Caco-2 (cell line): Measurements from ENCODE around the gene SBF2. TPM values are rescaled to one million over a fixed set of nuclear protein-coding genes. Genes with fewer than 3 reads are reported as not detected.

Experiments
- BruUV-seq: library from RNA; stranded (reverse); fragments of 400-500 nt; replicated peaks from 2 replicates; lab custom pipeline; 2021; lab: Mats Ljungman, UMichigan
- CTCF ChIA-PET: fragments of 300-600 bp; sonication (Branson Sonifier 250); formaldehyde crosslinking; loops from one replicate; lab custom pipeline; 2022; ENCODE audit warnings: antibody characterized with exemption; lab: Charles Lee
- POLR2A ChIA-PET: fragments of 300-600 bp; sonication (Branson Sonifier 250); formaldehyde crosslinking; loops from one replicate; lab custom pipeline; 2022; ENCODE audit warnings: antibody characterized with exemption; lab: Charles Lee
- DNase-seq, 2 experiments: peaks; one replicate each; pipeline versions ENCODE4 v3.0.0 to v3.0.0-alpha.2; 2020 to 2022
- H3K27me3 ChIP-seq: replicated peaks from 2 replicates; pipeline ENCODE4 v1.6.0; 2011; ENCODE audit warnings: low read length; ENCODE audit not compliant: control insufficient read depth, insufficient read depth
- H3K36me3 ChIP-seq: 2 replicates; pipeline ENCODE4 v1.5.1; 2011; ENCODE audit warnings: low read length; ENCODE audit not compliant: control insufficient read depth, insufficient read depth
- H3K4me1 ChIP-seq: fragments of 250-450 bp; sonication (Bioruptor Pico); 2 replicates; pipeline ENCODE4 v1.5.1; 2020; ENCODE audit warnings: mild to moderate bottlenecking
- H3K4me3 ChIP-seq: 2 replicates; pipeline ENCODE4 v1.5.1; 2011; ENCODE audit warnings: low read depth, mild to moderate bottlenecking, control low read depth, low read length
- H3K9me3 ChIP-seq: fragments of 250-450 bp; sonication (Bioruptor Pico); 2 replicates; pipeline ENCODE4 v1.5.1; 2020; ENCODE audit warnings: mild to moderate bottlenecking, moderate library complexity
- H3K27ac Mint-ChIP-seq: one replicate; pipeline ENCODE4 v1.8.0; 2022; ENCODE audit warnings: mixed read lengths; ENCODE audit not compliant: unreplicated experiment
- H3K27me3 Mint-ChIP-seq: one replicate; pipeline ENCODE4 v1.8.0; 2022; ENCODE audit warnings: mixed read lengths; ENCODE audit not compliant: insufficient read depth, unreplicated experiment
- H3K36me3 Mint-ChIP-seq: one replicate; pipeline ENCODE4 v1.8.0; 2022; ENCODE audit warnings: mild to moderate bottlenecking, mixed read lengths; ENCODE audit not compliant: insufficient read depth, unreplicated experiment
- H3K4me1 Mint-ChIP-seq: one replicate; pipeline ENCODE4 v1.8.0; 2022; ENCODE audit warnings: low read depth, mixed read lengths; ENCODE audit not compliant: unreplicated experiment
- H3K4me3 Mint-ChIP-seq: one replicate; pipeline ENCODE4 v1.8.0; 2022; ENCODE audit warnings: mild to moderate bottlenecking, moderate library complexity, mixed read lengths; ENCODE audit not compliant: unreplicated experiment
- H3K9me3 Mint-ChIP-seq: one replicate; pipeline ENCODE4 v1.8.0; 2022; ENCODE audit warnings: mixed read lengths; ENCODE audit not compliant: unreplicated experiment
- intact Hi-C: fragments of 100-400 bp; cut with micrococcal nuclease; formaldehyde crosslinking; loops from one replicate; pipeline ENCODE4 v1.10.0; 2022; ENCODE audit not compliant: unreplicated experiment
- total RNA-seq: library from RNA; stranded (reverse); gene quantifications from 2 replicates; pipeline ENCODE4 v1.2.3, GENCODE V29; 2022
- TF ChIP-seq, protein P1 (sequence below), 2 experiments: fragments of 200-600 bp in 1 of 2; IDR thresholded peaks; 1 replicate in 1 of 2; 2 replicates in 1 of 2; pipeline versions ENCODE4 v1.5.1 to v1.8.0; 2011 to 2022; ENCODE audit warnings: antibody characterized with exemption in 1 of 2, control low read depth in 1 of 2, inconsistent platforms in 1 of 2, low read depth in 1 of 2, low read length in 1 of 2, mild to moderate bottlenecking in 1 of 2, moderate library complexity in 1 of 2; ENCODE audit not compliant: insufficient read depth in 1 of 2, severe bottlenecking in 1 of 2, unreplicated experiment in 1 of 2

Gene SBF2
- total RNA-seq, 1 experiment from 2014 or later = 72.2 TPM

DNA sequence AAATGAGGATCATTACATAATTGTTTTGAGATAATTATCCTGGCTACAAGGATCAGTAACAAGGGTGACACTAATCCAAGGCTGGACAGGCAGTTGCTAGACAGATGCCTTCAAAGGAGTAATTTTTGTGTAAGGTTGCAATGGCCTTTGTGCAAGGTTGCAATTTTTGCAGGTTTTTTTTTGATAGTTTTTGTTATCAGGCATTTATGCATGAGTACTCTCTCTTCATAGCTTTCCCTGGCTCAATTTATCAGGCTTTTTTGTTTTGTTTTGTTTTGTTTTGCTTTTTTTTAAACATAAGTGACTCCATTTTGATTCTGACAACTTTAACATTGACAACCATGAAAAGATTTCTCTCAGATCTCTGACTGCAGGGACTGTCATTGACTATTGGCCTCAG lies 519.9 kb downstream of the SBF2 start:
- Mint-ChIP-seq H3K4me3 (no peak overlapping the region), H3K27ac (no peak overlapping the region), H3K36me3 (peaks cover 9% of the 10 kb centered on the region), H3K4me1 (peaks cover 14% of the 10 kb centered on the region), H3K27me3 (no peaks in the 10 kb centered on the region), H3K9me3 (no peaks in the 10 kb centered on the region)
- H3K36me3 ChIP-seq = no peaks in the 10 kb centered on the region
- intact Hi-C loops = loop anchor here (10.0 kb wide), 1 partner anchor 351 kb away; no protein-coding TSS in a partner anchor
- DNase-seq = no peak
- H3K4me1 ChIP-seq = peaks cover 33% of the 10 kb centered on the region
- H3K4me3 ChIP-seq = no peak overlapping the region
- TF ChIP-seq, protein P1, sequence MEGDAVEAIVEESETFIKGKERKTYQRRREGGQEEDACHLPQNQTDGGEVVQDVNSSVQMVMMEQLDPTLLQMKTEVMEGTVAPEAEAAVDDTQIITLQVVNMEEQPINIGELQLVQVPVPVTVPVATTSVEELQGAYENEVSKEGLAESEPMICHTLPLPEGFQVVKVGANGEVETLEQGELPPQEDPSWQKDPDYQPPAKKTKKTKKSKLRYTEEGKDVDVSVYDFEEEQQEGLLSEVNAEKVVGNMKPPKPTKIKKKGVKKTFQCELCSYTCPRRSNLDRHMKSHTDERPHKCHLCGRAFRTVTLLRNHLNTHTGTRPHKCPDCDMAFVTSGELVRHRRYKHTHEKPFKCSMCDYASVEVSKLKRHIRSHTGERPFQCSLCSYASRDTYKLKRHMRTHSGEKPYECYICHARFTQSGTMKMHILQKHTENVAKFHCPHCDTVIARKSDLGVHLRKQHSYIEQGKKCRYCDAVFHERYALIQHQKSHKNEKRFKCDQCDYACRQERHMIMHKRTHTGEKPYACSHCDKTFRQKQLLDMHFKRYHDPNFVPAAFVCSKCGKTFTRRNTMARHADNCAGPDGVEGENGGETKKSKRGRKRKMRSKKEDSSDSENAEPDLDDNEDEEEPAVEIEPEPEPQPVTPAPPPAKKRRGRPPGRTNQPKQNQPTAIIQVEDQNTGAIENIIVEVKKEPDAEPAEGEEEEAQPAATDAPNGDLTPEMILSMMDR (IDR thresholded peaks at IDR 0.05; ENCODE audit: insufficient read depth in 1 of 2, low read depth in 1 of 2, low read length in 1 of 2, severe bottlenecking in 1 of 2, unreplicated experiment in 1 of 2) = no peak
- H3K27me3 ChIP-seq = no peaks in the 10 kb centered on the region
- BruUV-seq = no TSS peak
- ChIA-PET POLR2A (no interaction called here), CTCF (no interaction called here)
- no peaks in the 10 kb centered on the region for H3K9me3 ChIP-seq

DNA sequence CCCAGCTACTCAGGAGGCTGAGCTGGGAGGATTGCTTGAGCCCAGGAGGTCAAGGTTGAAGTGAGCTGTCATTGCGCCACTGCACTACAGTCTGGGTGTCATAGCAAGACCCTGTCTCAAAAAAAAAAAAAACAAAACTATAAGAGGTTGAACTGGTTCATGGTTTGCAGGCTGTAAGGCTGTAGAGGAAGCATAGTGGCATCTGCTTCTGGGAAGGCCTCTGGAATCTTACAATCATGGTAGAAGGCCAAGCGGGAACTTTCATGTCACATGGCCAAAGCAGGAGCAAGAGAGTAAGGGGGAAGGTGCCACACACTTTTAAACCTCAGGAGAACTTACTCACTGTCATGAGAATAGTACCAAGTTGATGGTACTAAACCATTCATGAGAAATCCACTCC lies 520.5 kb downstream of the SBF2 start:
- Mint-ChIP-seq H3K9me3 (no peaks in the 10 kb centered on the region), H3K4me1 (peaks cover 14% of the 10 kb centered on the region), H3K27ac (no peak overlapping the region), H3K4me3 (no peak overlapping the region), H3K36me3 (peaks cover 9% of the 10 kb centered on the region), H3K27me3 (no peaks in the 10 kb centered on the region)
- Histone ChIP-seq H3K4me1 (peaks cover 33% of the 10 kb centered on the region), H3K36me3 (no peaks in the 10 kb centered on the region), H3K4me3 (no peak overlapping the region), H3K9me3 (no peaks in the 10 kb centered on the region), H3K27me3 (no peaks in the 10 kb centered on the region)
- CTCF ChIA-PET = no interaction called here
- BruUV-seq = no TSS peak
- intact Hi-C loops = loop anchor here (10.0 kb wide), 1 partner anchor 351 kb away; no protein-coding TSS in a partner anchor
- POLR2A ChIA-PET = no interaction called here
- TF ChIP-seq, protein P1 (IDR thresholded peaks at IDR 0.05; ENCODE audit: insufficient read depth in 1 of 2, low read depth in 1 of 2, low read length in 1 of 2, severe bottlenecking in 1 of 2, unreplicated experiment in 1 of 2) = no peak
- no peak for DNase-seq

DNA sequence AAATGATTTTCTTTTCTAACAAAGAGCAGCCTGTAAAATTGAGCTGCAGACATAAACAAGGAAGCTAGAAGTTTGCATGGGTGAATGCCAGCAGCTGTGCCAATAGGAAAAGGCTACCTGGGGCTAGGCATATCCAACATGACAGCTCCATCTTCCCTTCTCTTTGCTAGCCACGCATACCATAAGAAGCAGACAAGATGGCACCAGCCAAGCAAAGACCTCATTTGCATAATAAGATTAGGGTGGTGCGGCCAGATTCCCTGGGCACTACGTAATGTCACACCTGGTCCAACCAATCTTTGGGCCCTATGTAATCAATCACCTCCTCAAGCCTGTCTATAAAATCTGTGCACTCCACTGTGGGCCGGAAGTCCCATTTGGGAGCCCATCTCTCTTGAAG lies 521.8 kb downstream of the SBF2 start:
- H3K27me3 Mint-ChIP-seq = no peaks in the 10 kb centered on the region
- peaks cover 14% of the 10 kb centered on the region for H3K4me1 Mint-ChIP-seq
- CTCF ChIA-PET = no interaction called here
- H3K4me3 ChIP-seq = no peak overlapping the region
- POLR2A ChIA-PET = no interaction called here
- BruUV-seq = no TSS peak
- H3K36me3 ChIP-seq = no peaks in the 10 kb centered on the region
- TF ChIP-seq, protein P1 (IDR thresholded peaks at IDR 0.05; ENCODE audit: insufficient read depth in 1 of 2, low read depth in 1 of 2, low read length in 1 of 2, severe bottlenecking in 1 of 2, unreplicated experiment in 1 of 2) = no peak
- no peaks in the 10 kb centered on the region for H3K9me3 Mint-ChIP-seq
- H3K4me1 ChIP-seq = peaks cover 27% of the 10 kb centered on the region
- H3K9me3 ChIP-seq = no peaks in the 10 kb centered on the region
- H3K4me3 Mint-ChIP-seq = no peak overlapping the region
- peaks cover 9% of the 10 kb centered on the region for H3K36me3 Mint-ChIP-seq
- no peaks in the 10 kb centered on the region for H3K27me3 ChIP-seq
- intact Hi-C loops = loop anchor here (10.0 kb wide), 1 partner anchor 353 kb away; no protein-coding TSS in a partner anchor
- no peak for DNase-seq
- H3K27ac Mint-ChIP-seq = no peak overlapping the region
